OCI-M1 (cell line): ENCODE results near the gene CERS6.

Source experiments
- DNase-seq: peaks from one replicate; lab custom pipeline; 2025; lab: John Stamatoyannopoulos, UW

Gene CERS6

DNA sequence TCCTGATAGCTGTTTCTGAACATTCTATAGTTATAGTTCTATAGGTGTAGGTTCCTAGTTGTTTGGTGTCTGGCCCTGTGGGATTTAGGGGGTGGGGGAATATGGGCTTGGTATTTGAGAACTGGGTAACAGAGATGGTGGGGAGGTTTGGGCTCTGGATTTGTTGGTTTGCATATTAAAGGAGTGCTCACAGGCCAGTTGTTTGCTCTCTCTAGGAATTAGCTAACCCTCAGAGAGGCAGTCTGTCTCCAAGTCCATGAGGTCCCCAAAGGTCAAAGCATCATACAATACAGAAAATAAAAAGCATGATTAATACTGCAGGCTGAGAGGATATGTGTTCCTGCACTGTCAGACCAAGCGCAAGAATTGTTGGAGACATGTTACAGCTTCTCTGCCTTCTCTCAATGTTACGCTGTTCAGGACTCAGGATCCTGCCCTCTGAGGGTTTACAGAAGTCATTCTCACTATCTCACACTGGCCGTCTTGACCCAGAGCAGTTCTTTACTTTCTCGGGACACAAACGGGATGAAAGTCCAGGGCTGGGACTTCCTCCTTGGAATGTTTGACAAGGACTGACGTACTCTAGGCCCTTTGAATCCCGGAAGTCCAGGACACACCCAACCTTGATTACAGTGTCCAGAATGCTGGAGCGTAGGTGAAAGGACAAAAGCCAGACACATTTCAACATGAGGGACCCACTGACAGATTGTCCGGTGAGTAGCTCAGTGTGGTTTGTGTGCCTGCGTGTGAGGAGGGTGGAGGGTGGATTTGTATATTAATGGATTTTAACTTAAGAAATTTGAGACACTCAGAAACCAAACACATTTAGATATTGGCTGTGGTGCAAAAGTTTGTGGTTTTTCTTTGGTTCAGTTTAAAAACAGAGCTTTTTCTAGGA lies 346.1 kb downstream of the CERS6 start, which contains the start of gene NOSTRIN:
TSS of gene NOSTRIN (plus strand) at position 677 of the 898 bp plus-strand sequence. CDS start at position 687, 10 bp downstream.
- peak; percentile 74 for DNase-seq

GRCh38 chr2:168802859-168803725 lies 347.0 kb downstream of the CERS6 start:
- DNase-seq: peak; percentile 62

- DNase-seq: no peak
These were observed 348.1 kb downstream of the CERS6 start for GRCh38 chr2:168804214-168804613.

DNA sequence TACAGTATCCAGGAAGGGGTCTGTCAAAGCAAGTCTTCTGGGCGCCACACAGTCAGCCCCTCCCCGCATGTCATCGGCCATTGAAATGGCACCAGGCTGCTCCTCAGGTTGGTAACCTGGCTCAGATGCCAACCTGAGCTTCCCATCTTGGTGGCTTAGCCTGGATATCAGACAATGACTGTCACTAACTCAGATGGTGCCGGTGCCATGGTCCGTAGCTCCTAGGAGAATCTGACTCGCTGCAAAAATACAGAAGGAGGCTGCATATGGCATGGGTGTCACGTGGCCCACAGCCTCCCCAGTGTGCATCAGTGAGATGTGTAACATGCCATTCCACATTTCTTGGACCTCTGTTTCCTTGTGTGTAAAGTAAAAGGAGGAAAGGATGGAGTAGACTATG lies 349.5 kb downstream of the CERS6 start:
- DNase-seq: no peak

- DNase-seq: no peak
These were observed 353.5 kb downstream of the CERS6 start for GRCh38 chr2:168809537-168809936.

GRCh38 chr2:168810235-168810634 lies 354.2 kb downstream of the CERS6 start:
- no peak for DNase-seq

DNA sequence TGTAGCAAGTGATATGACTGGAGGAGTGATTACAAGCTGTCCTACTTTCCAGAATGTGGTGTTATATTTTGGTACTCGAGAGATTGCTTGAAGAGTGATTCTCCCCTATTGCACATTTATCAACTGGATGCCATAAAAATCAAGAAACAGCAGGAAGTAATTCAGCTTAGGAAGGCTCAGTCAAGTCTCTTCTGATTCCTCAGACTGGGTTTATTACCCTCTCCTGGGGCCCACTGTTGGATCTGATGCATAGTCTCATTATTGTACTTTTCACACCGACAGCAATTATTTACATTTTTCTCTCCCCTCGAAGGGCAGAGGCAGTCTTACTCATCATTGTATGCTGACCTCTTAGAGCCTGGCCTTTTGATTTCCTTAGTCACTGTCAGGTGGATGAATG lies 355.6 kb downstream of the CERS6 start:
- DNase-seq: no peak

GRCh38 chr2:168814046-168814445 lies 358.0 kb downstream of the CERS6 start:
- DNase-seq: no peak

DNA sequence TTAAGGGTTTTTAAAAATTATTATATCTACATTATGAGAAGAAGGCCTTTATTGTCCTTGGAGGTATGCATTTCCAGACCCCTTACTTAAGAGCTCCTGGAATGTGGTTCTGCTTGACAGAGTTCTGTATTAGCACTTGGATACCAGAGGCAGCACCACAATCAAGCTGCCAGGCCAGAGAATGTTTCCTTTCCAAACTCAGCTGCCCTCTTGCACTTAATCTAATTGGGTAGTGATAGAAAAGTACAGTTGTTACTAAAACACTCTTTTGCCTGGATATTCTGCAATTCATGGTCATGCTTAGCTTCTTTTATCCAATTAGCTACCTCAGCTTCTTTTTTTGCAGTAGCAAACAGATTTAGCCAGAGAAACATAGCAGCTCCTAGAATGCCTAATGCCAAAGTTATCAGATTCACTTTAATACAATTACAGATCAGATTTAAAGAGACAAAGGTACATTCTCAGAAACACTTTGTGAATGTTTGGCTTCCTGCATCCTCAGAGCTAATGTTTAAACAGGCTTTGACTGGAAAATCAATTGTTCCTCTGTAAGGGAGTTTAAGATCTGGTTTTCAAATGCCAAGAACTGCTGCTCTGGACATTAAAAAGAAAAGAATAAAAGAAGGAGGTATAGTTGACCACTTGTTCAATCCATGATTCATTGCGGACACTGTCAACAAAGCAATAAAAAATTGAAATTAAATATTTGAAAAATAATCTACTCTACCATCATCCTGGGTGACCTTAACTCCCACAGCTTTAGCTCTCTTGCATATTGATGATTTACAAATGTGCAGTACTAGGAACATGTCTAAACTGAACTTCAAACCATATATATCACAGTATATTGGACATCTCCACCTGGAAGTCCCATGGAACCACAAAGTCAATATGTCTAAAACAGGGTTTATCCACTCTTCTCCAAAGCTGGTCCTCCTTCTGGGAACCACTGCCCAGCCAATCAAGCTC lies 359.2 kb downstream of the CERS6 start:
- DNase-seq: no peak

DNA sequence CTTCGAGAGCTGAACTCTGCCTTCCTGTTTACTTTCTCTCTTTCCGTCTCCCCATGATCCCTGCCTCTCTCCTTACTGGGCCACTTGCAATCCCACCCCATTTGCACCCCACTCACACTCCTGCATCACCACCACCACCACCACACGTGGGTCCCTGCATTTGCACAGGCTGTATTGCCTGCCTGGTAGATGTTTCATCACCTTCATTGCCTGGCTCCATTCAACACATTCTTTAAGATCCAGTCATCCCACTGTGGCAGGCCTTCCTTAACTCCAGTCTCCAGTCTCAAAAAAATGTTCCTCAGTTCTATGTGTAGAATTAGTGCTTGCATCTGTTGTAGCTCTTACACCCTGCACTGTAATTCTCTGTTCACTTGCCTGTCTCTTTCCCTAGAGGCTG lies 360.3 kb downstream of the CERS6 start:
- DNase-seq: no peak

GRCh38 chr2:168819050-168819715 lies 363.1 kb downstream of the CERS6 start:
- DNase-seq: no peak

DNA sequence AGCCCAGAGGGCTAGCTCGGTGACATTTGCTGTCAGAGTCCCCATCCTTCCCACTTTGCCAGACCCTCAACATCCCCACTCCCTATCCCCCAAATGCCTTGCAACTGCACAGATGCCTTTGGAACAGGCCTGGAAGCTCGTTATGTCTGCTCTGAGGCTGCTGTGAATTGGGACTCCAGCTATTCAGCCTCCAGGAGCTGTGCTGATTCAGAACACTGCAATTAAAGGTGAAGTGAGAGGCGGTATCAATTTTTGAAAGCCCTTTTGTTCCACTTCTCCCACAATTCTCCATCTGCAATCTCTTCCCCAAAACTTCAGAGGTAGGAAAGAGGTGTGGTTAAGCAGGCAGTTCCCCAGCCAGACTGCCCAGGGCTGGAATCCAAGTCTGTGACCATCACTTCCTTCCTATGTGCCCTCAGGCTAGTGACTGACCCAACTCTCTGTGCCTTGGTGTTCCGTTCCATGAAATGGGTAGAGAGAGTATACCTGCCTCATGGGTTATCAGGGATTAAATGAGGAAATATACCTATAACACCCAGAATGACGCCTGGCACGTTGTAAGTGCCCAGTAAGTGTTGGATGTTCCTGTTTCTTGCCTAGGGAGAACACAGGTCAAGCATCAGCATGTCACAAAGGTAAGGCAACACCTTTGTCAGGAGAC lies 363.9 kb downstream of the CERS6 start:
- DNase-seq: no peak

DNA sequence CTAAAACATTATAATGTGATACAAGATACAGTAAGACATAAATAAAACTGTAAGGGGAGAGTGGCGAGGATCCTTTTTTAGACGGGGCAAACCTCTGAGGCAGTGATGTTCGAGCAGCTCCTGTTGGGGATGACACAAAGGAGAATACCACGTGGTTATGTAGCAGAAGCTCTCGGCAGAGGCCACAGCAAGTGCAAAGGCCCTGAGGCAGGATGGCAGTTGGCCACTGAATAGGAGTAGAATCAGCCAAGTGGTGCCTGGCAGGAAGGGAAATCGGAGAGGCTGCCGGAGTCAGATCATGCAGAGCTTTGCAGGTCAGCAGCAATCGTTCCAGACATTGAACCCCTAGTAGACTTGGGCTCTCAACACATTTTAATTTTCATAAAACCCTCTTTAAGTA lies 365.5 kb downstream of the CERS6 start:
- no peak for DNase-seq

GRCh38 chr2:168821992-168822391 lies 365.9 kb downstream of the CERS6 start:
- no peak for DNase-seq
